Mucosa of rectum (tissue), 2 donors: ENCODE data around the gene ALX4.

Experiments used
- H3K27ac ChIP-seq, 2 donors: one replicate each; pipeline ENCODE4 v1.7.0; 2013; ENCODE audit warnings: inconsistent platforms in 2 of 2, low read depth in 2 of 2, low read length in 2 of 2
- H3K27me3 ChIP-seq, 2 donors: one replicate each; pipeline ENCODE4 v1.7.0; 2013; ENCODE audit warnings: low read length in 2 of 2; ENCODE audit not compliant: control insufficient read depth in 2 of 2, insufficient read depth in 2 of 2
- H3K36me3 ChIP-seq, 2 donors: one replicate each; pipeline ENCODE4 v1.7.0; 2013; ENCODE audit warnings: low read length in 2 of 2; ENCODE audit not compliant: control insufficient read depth in 2 of 2, insufficient read depth in 2 of 2
- H3K4me1 ChIP-seq, 2 donors: one replicate each; pipeline ENCODE4 v1.7.0; 2013; ENCODE audit warnings: low read length in 2 of 2, mild to moderate bottlenecking in 1 of 2; ENCODE audit not compliant: control insufficient read depth in 2 of 2, insufficient read depth in 2 of 2
- H3K4me3 ChIP-seq, 2 donors: one replicate each; pipeline ENCODE4 v1.7.0; 2013; ENCODE audit warnings: low read length in 2 of 2
- H3K9ac ChIP-seq, 2 donors: one replicate each; pipeline ENCODE4 v1.7.0; 2013; ENCODE audit warnings: low read length in 2 of 2, low read depth in 1 of 2, mild to moderate bottlenecking in 1 of 2
- H3K9me3 ChIP-seq, 2 donors: one replicate each; pipeline ENCODE4 v1.7.0; 2013; ENCODE audit warnings: low read length in 2 of 2; ENCODE audit not compliant: control insufficient read depth in 2 of 2
- donor health status: healthy.
- donor health status: Normal muscosa, but diverticular disease.

The ALX4 gene

GRCh38 chr11:44326615-44327475 is 16.9 kb upstream of the ALX4 start:
- Histone ChIP-seq H3K27ac (no peak overlapping the region), H3K4me3 (no peak overlapping the region), H3K27me3 (peaks cover 56 to 58% of the 10 kb centered on the region in 2 donors), H3K9me3 (no peaks in the 10 kb centered on the region), H3K9ac (no peak overlapping the region), H3K36me3 (no peaks in the 10 kb centered on the region), H3K4me1 (no peaks in the 10 kb centered on the region)

GRCh38 chr11:44325698-44326097 is 15.8 kb upstream of the ALX4 start:
- Histone ChIP-seq H3K27me3 (peaks cover 64 to 68% of the 10 kb centered on the region in 2 donors), H3K36me3 (no peaks in the 10 kb centered on the region), H3K4me1 (no peaks in the 10 kb centered on the region), H3K9ac (no peak overlapping the region), H3K27ac (no peak overlapping the region), H3K9me3 (no peaks in the 10 kb centered on the region), H3K4me3 (no peak overlapping the region)

- Histone ChIP-seq H3K4me3 (no peak overlapping the region), H3K27ac (no peak overlapping the region), H3K9ac (no peak overlapping the region), H3K4me1 (no peaks in the 10 kb centered on the region), H3K27me3 (peaks cover 69 to 76% of the 10 kb centered on the region in 2 donors), H3K36me3 (no peaks in the 10 kb centered on the region), H3K9me3 (no peaks in the 10 kb centered on the region)
Observed at GRCh38 chr11:44324749-44325525, 15.0 kb upstream of the ALX4 start.

DNA sequence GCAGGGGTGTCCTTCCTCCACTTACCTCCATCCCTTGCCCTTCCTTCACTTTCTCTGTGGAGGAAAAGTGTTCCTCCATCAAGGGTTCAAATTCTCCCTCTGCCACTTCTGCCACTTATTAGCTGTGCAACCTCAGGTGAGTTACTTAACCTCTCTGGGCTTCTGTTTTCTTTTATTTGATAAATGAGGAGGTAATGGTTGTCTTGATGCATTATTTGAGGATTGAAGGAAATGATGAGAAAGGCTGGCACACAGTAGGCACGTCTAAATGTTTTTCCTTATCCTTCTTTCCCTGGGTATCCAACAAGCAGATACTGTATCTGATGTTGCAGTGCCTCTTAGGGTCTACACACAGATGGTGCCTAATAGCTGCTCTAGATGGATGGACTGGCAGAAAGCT is 14.3 kb upstream of the ALX4 start:
- H3K4me3 ChIP-seq, result no peak overlapping the region
- peaks cover 62 to 81% of the 10 kb centered on the region in 2 donors for H3K27me3 ChIP-seq
- no peaks in the 10 kb centered on the region for H3K36me3 ChIP-seq

DNA sequence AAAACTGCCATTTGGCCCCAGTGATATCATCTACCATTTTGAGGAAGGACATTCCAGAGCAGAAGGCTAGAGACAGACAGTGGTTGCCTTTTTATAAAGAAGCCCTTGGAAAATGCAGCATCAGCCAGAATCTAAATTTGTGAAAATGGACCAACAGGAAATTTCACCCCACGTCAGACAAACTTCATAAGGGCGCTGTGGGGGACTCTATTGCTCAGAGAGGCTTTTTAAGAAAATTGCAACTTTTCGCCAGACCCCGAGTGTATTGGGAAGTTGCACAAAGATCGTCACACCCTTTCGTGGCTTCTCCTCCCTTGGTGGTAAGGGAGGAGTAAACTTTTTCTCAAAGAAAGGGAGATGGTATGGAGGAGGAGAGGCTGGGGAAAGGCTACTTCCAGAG is 12.3 kb upstream of the ALX4 start:
- no peaks in the 10 kb centered on the region for H3K9me3 ChIP-seq
- no peak overlapping the region for H3K4me3 ChIP-seq
- peaks cover 70 to 85% of the 10 kb centered on the region in 2 donors for H3K27me3 ChIP-seq
- H3K9ac ChIP-seq, result no peak overlapping the region
- no peaks in the 10 kb centered on the region for H3K4me1 ChIP-seq
- no peak overlapping the region for H3K27ac ChIP-seq
- no peaks in the 10 kb centered on the region for H3K36me3 ChIP-seq

More for the DNA sequence above, 14.3 kb upstream of the ALX4 start:
- Histone ChIP-seq H3K27ac (no peak overlapping the region), H3K9me3 (no peaks in the 10 kb centered on the region), H3K4me1 (no peaks in the 10 kb centered on the region), H3K9ac (no peak overlapping the region)

- Histone ChIP-seq H3K27ac (no peak overlapping the region), H3K9me3 (no peaks in the 10 kb centered on the region), H3K4me3 (no peak overlapping the region), H3K9ac (no peak overlapping the region), H3K36me3 (no peaks in the 10 kb centered on the region), H3K4me1 (peaks cover 2 to 4% of the 10 kb centered on the region in 2 donors), H3K27me3 (peaks cover 68 to 91% of the 10 kb centered on the region in 2 donors)
Observed at GRCh38 chr11:44321059-44321458, 11.1 kb upstream of the ALX4 start.

DNA sequence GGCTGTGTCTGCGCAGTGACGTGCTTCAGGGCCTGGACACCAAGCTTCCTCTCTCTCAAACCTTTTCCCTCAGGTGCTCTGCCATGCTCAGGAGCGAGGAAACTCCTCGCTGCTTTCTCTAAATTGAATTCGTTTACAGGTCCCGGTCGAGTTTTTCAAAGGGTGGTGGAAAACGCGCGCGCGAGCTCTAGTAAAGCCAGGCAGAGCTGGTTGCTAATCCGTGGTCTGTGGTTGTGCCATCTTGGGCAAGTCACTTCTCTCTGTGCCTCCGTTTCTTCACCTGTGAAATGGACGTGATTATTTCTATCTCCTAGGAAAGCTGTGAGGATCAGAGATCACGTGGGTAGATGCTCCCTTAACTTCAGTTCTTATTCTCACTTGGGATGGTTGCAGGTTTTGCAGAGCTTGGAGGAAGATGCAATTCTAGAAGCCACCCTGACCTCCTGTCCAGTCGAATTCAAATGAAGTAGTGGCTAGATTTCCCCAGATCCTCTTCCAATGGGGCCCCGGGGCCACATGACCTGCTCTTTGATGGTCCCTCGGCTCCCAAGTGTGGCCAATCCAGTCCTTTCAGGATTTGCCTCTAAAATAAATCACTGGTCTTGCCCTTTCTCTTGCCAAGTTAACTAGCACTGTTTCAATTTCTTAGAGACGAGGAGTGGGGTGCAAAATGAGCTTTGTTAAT is 10.5 kb upstream of the ALX4 start:
- H3K9me3 ChIP-seq, result no peaks in the 10 kb centered on the region
- H3K27ac ChIP-seq, result no peak overlapping the region
- H3K4me1 ChIP-seq, result peaks cover 2 to 4% of the 10 kb centered on the region in 2 donors
- H3K36me3 ChIP-seq, result no peaks in the 10 kb centered on the region
- no peak overlapping the region for H3K4me3 ChIP-seq
- no peak overlapping the region for H3K9ac ChIP-seq
- peaks cover 69 to 92% of the 10 kb centered on the region in 2 donors for H3K27me3 ChIP-seq

- H3K27ac ChIP-seq, result no peak overlapping the region
- no peak overlapping the region for H3K4me3 ChIP-seq
- H3K36me3 ChIP-seq, result no peaks in the 10 kb centered on the region
- no peaks in the 10 kb centered on the region for H3K9me3 ChIP-seq
- peaks cover 70 to 89% of the 10 kb centered on the region in 2 donors for H3K27me3 ChIP-seq
- H3K9ac ChIP-seq, result no peak overlapping the region
- peaks cover 2 to 4% of the 10 kb centered on the region in 2 donors for H3K4me1 ChIP-seq
Observed at GRCh38 chr11:44319552-44320288, 9.8 kb upstream of the ALX4 start.

GRCh38 chr11:44319170-44319551 is 9.2 kb upstream of the ALX4 start:
- H3K4me3 ChIP-seq, result no peak overlapping the region
- H3K27me3 ChIP-seq, result peaks cover 71 to 90% of the 10 kb centered on the region in 2 donors
- no peak overlapping the region for H3K27ac ChIP-seq
- H3K4me1 ChIP-seq, result peaks cover 2 to 4% of the 10 kb centered on the region in 2 donors
- H3K9me3 ChIP-seq, result no peaks in the 10 kb centered on the region
- H3K9ac ChIP-seq, result no peak overlapping the region
- no peaks in the 10 kb centered on the region for H3K36me3 ChIP-seq
